H1 (cell line): Measurements from ENCODE around the gene TRABD2B. TPM values are rescaled to one million over a fixed set of nuclear protein-coding genes. Genes with fewer than 3 reads are reported as not detected.

ENCODE experiments used
- ATF3 ChIP-seq: IDR thresholded peaks from 2 replicates; pipeline ENCODE4 v1.6.1; 2011; ENCODE audit warnings: low read depth, mild to moderate bottlenecking, low read length; ENCODE audit not compliant: insufficient read depth
- BRCA1 ChIP-seq: IDR thresholded peaks from 2 replicates; pipeline ENCODE4 v1.6.1; 2012; ENCODE audit warnings: low read depth, low read length, improper control_type of control experiment
- CHD1 ChIP-seq: IDR thresholded peaks from 2 replicates; pipeline ENCODE4 v1.6.1; 2012; ENCODE audit warnings: low read depth, low read length, improper control_type of control experiment
- CHD2 ChIP-seq: IDR thresholded peaks from 2 replicates; pipeline ENCODE4 v1.6.1; 2012; ENCODE audit warnings: low read length, improper control_type of control experiment
- CHD7 ChIP-seq: fragments of 300-600 bp; sonication (generic); IDR thresholded peaks from 2 replicates; pipeline ENCODE4 v1.7.1; 2012; ENCODE audit warnings: low read length, moderate library complexity, mild to moderate bottlenecking, inconsistent platforms; ENCODE audit not compliant: insufficient replicate concordance
- CREB1 ChIP-seq: IDR thresholded peaks from 2 replicates; pipeline ENCODE4 v1.6.1; 2012; ENCODE audit warnings: inconsistent platforms
- GABPA ChIP-seq: IDR thresholded peaks from 2 replicates; pipeline ENCODE4 v1.6.1; 2011; ENCODE audit warnings: mild to moderate bottlenecking, low read length, moderate library complexity, borderline replicate concordance; ENCODE audit not compliant: insufficient read depth
- SAP30 ChIP-seq: fragments of 300-600 bp; sonication (generic); IDR thresholded peaks from 2 replicates; pipeline ENCODE4 v1.7.1; 2012; ENCODE audit warnings: low read length, moderate library complexity, mild to moderate bottlenecking, inconsistent platforms; ENCODE audit not compliant: insufficient read depth, insufficient replicate concordance
- TAF7 ChIP-seq: optimal IDR thresholded peaks from 2 replicates; pipeline ENCODE3; 2011; ENCODE audit warnings: low read depth, mild to moderate bottlenecking, inconsistent platforms, low read length, moderate library complexity, borderline replicate concordance
- USF2 ChIP-seq: IDR thresholded peaks from 2 replicates; pipeline ENCODE4 v1.6.1; 2011; ENCODE audit warnings: low read length, improper control_type of control experiment
- polyA plus RNA-seq, 7 experiments: library from polyadenylated mRNA; depleted of rRNA in 3 of 7; stranded (reverse) in 5 of 7; unstranded in 2 of 7; fragments of >200 nt in 5 of 7; fragments of 200-250 nt in 2 of 7; gene quantifications; 1 replicate in 5 of 7; 2 replicates in 1 of 7; 4 replicates in 1 of 7; pipeline versions ENCODE4 v1.2.1 to v1.2.3, GENCODE V29; 2011 to 2013; ENCODE audit warnings: missing spikeins in 2 of 7, mixed read lengths in 2 of 7
- total RNA-seq: library from RNA; stranded (reverse); fragmentation: NEBNext Ultra II Directional; extraction: Animal tissue kit (Norgen Biotek cat#: 25700); gene quantifications from 2 replicates; pipeline ENCODE4 v1.2.1, GENCODE V29; 2021

Gene TRABD2B
- total and polyA plus RNA-seq, 2 of the 8 experiments (the other 6 are each of a cell fraction or from before 2014, with no cell fraction given) = 0.95 to 3.4 TPM

- no peak for TF ChIP-seq CHD7
- TF ChIP-seq SAP30 = no peak
- no peak for TF ChIP-seq GABPA
- TF ChIP-seq CHD1 = no peak
- TF ChIP-seq USF2 = no peak
- TF ChIP-seq TAF7 = no peak
- TF ChIP-seq BRCA1 = no peak
- TF ChIP-seq CHD2 = no peak
- no peak for TF ChIP-seq ATF3
- no peak for TF ChIP-seq CREB1
Measured at GRCh38 chr1:47853852-47854251, 143.3 kb downstream of the TRABD2B start (continued).
